Bone marrow (tissue), 2 donors: ENCODE data around the gene MYLK2.
A peak's percentile ranks its signal among the peaks of the same experiment; 100 is the strongest.
"Not testable (repeated sequence)": the region's sequence is repeated elsewhere in the genome, so short reads cannot be mapped to it uniquely, and the experiment has no call there.

ENCODE experiments used
- DNase-seq, 2 donors: peaks; one replicate each; lab custom pipeline; 2025; lab: John Stamatoyannopoulos, UW

MYLK2 gene

DNA sequence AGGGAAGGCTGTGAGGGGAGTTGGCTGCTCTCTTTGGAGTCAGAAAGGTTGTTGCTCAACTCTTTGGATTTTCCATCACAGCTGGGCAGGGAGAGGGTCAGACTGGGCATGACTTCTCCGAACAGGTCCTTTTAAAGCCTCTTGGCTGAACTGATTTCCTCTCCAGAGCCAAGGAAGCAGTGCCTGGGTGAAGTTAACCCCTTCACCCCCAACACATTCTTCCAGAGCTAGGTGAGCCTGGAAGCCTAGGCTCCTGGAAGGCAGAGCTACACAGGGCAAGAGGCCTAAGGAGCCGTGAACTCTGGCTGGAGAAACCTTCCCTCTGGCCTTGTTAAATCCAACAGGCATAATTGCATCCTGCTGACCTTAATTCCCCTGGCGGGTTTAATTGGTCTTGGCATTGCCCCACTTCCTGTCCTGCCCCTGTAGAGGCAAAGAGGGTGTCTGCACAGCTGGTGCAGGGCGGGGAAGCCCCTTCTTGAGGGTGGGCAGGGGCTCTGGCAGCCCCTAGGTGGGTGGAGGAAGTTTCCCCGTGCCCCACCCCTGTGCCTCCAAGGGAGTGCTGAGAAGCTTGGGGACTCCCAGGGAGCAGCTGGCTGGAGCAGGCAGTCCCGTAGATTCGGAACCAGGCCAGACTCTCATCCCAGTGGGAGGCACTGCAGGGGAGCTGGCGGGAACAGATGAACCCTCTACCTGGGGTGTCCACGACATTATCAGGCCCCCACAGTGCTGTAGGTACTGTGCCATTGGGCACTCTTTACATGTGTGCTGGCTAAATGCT is 3.6 kb upstream of the MYLK2 start:
- no peak for DNase-seq

GRCh38 chr20:31816221-31816620 is 2.9 kb upstream of the MYLK2 start:
- no peak for DNase-seq

- DNase-seq, result no peak
Observed at GRCh38 chr20:31817461-31817860, 1.7 kb upstream of the MYLK2 start.

- no peak for DNase-seq
Observed at GRCh38 chr20:31818376-31818908, 714 bp upstream of the MYLK2 start.

GRCh38 chr20:31820228-31820627 is 1.1 kb downstream of the MYLK2 start:
- no peak for DNase-seq

GRCh38 chr20:31821427-31821826 is 2.3 kb downstream of the MYLK2 start:
- no peak for DNase-seq

DNA sequence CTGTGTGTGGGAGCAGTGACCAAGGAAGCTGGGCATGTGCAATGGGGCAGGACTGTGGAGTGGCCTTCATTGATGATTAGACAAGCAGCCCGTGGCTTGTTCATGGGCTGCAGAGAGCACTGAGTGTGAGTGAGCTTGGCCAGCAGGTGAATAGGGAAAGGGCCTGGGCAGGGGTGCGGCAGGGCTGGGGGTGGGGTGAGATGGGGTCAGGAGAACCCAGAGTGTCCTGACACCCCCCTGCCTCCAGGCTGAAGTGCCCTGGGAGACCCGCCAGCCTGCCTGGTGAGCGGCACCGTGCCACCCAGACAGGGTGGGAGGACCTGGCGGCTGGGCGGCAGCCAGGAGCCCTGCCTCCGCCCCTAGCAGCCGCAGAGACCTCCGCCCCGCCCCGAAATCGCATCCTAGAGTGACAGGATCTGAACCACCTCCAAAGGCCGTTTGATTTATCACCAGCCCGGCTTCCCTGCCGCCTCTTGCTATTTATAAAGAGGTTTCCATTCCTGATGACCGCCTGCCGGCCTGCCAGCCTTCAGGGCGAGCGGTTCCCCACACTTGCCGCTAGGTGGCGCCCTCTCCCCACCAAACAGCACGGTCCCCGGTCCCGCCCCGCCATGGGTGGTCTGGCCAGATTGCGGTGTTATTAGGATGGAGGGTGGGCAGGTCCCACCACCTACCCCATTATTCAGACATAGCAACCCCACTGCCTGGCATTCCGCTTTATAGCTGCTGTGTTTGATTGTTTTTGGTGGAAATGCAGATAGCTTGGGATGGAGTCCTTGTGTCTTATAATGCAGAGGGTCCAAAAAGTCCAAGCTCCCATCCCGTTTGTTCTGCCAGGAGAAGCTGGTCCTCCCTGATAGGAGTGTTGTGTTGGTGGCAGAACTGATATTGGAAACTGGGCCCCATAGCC is 3.5 kb downstream of the MYLK2 start:
- peak; percentile 20 to 64 for DNase-seq

DNA sequence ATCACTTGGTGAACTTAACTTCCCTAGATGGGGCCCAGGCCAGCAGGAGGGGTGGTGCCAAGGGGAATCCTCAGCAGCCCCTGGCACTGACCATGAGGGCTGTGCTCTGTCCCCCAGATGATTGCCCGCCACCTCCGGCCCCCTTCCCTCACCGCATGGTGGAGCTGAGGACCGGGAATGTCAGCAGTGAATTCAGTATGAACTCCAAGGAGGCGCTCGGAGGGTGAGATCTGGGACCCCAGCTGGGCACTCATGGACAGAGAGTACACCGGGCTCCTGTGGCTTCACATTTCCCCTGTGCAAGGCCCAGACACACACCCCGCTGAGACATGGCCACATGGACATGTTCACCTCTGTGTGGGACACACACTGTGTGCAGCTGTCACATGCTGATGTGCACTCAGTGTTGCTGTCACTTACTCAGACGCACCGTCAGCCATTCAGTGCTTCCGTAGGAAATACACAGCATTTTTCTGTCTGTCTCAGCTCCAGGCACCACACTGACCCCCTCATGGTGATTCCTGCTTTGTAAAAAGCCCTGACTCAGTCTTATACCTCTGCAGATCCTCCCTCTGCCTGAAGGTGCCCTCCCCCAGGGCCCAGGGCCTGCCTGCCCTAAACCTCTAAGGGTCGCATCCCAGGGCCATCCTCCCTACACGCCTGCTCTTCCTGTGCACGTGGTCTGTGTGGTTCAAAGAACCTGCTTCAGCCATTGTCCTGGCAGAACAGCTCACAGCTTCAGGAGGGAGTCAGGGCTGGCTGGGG is 4.4 kb downstream of the MYLK2 start:
- DNase-seq, result peak in 1 of 2 donors; percentile 30

GRCh38 chr20:31824125-31824485 is 4.9 kb downstream of the MYLK2 start:
- DNase-seq, result no peak

DNA sequence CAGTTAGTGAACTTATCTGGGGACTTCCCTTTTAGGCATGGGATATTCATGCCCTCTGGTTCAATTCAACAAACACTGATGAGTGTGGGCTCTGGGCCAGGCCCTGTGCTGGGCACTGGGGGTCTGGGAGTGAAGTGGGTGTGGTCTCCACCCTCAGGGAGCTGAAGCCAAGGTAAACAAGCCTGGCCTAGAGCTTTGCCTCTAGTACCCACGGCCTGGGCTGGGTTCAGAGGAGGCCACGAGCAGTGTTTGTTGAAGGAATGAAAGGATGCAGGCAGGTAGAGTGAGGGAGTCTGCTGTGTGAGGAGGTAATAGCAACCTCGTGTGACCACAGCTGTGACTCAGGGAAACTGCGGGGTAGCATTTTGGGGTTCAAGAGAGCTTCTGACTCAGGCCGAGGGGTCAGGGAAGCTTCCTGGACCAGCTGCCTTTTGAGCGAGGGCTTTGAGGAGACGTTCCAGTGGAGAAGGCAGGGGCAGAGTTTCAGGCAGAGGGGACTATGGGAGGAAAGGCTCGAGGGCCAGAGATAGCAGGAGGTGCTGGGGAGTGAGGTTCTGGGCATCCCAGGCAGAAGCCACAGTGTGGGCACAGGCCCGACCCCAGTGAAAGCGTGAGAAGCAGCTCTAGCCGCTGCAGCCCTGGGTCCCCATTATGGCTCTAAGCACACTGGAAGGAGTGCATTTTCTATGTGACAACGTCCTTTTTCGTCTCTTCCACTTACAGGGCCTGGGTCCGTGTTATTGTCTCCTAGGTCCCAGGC is 5.6 kb downstream of the MYLK2 start:
- DNase-seq, result no peak

DNA sequence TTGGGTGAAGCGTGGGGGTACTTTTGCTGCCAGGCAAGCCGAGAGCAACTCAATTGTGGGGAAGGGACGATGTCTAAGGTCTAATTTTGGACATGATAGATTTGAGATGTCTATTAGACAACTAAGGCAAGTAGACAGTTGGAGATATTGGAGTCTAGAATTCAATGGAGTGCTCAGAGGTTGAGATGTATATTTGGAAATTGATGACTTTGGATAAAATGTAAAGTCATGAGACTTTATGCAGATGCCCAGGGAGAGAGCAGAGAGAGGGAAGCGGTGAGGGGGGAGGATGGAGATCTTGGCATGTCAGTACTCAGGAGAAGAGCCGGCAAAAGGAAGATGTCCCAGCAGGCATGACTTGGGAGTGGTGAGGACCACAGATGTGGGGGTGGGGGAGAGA is 6.9 kb downstream of the MYLK2 start:
- DNase-seq, result no peak

GRCh38 chr20:31827059-31827458 is 7.9 kb downstream of the MYLK2 start:
- DNase-seq, result no peak

- DNase-seq, result not testable (repeated sequence)
Observed at GRCh38 chr20:31828016-31828415, 8.9 kb downstream of the MYLK2 start.

- DNase-seq, result no peak
Observed at GRCh38 chr20:31829731-31830130, 10.6 kb downstream of the MYLK2 start.

GRCh38 chr20:31830406-31830981 is 11.3 kb downstream of the MYLK2 start:
- no peak for DNase-seq

GRCh38 chr20:31831211-31831610 is 12.1 kb downstream of the MYLK2 start:
- DNase-seq, result no peak

DNA sequence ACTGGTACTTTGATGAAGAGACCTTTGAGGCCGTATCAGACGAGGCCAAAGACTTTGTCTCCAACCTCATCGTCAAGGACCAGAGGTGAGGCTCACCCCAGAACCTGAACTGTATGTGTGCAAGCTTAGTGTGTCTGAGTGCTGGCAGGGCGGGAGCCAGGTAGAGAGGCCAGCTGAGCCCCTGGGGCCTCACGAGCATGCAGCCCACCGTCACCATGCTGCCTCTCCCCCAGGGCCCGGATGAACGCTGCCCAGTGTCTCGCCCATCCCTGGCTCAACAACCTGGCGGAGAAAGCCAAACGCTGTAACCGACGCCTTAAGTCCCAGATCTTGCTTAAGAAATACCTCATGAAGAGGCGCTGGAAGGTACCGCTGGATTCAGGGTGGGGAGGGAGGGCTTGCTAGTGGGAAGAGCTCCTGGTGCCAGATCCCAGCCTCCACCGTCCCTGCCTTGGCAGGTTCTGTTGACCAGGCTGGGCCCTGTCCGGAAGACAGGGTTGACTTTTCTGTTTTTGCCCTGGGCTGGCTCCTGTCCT is 12.7 kb downstream of the MYLK2 start:
- DNase-seq, result no peak

- DNase-seq, result peak; percentile 22 to 45
Observed at GRCh38 chr20:31833130-31833930, 14.2 kb downstream of the MYLK2 start.

- no peak for DNase-seq
Observed at GRCh38 chr20:31833931-31834521, 14.9 kb downstream of the MYLK2 start.

GRCh38 chr20:31835554-31835953 is 16.4 kb downstream of the MYLK2 start:
- no peak for DNase-seq
